DMS153 treated with DMSO at 0.1 percent for 48 hours (cell line): ENCODE data around the gene MAP3K5.

Source experiments
- DNase-seq: peaks from one replicate; lab custom pipeline; 2025; ENCODE audit not compliant: unreplicated experiment; lab: John Stamatoyannopoulos, UW

MAP3K5 gene

GRCh38 chr6:136751991-136752390 lies 40.3 kb downstream of the MAP3K5 start:
- DNase-seq: no peak

- no peak for DNase-seq
Measured at GRCh38 chr6:136751522-136751956, 40.7 kb downstream of the MAP3K5 start.

GRCh38 chr6:136750696-136751521 lies 41.4 kb downstream of the MAP3K5 start:
- no peak for DNase-seq

DNA sequence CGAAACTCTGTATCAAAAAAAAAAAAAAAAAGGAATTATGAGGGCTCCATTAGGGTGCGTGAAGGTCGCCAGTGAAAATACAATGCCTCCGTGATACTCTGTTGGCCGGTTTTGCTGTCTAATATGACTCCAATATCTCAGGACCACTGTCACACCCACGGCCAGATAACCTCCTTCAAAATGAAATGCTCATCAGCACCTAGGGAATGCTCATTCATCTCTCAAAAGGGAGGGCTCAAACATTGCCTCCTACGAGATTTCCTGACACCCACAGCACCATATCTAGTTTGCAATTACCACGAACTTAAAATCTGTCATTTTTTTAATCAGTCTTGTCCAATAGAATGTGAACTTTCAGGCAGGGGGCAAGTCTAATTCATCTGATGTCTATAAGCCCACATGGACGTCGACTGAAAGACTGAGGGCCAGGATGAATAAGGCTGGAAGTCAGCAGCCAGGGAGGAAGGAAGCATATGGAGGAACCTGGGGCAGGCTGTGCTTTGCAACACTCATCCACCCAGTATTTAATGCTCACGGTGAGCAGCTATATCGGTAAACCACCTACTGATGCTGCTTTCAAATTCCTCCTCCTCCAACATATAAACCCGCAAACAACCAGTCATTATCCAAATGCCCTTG lies 42.8 kb downstream of the MAP3K5 start:
- no peak for DNase-seq

GRCh38 chr6:136747507-136747906 lies 44.8 kb downstream of the MAP3K5 start:
- no peak for DNase-seq

DNA sequence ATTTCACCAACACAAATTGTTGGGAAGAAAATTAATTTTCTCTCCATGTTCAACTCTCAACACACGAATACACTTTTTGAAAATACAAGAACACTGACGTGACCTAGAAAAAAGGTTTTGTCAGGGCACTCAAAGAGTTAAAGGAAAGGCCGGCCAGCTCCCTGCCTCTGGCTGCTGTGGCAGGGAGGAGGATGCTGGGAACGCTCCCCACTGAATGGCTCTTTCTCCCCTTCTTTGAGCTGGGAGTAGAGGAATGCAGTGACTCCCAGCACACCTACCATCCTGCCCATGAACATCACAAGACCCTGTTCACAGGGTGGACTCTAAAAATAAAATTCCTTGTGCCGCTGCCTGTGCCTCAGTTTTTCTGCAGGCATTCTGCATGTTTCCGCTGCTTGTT lies 47.0 kb downstream of the MAP3K5 start:
- no peak for DNase-seq

DNA sequence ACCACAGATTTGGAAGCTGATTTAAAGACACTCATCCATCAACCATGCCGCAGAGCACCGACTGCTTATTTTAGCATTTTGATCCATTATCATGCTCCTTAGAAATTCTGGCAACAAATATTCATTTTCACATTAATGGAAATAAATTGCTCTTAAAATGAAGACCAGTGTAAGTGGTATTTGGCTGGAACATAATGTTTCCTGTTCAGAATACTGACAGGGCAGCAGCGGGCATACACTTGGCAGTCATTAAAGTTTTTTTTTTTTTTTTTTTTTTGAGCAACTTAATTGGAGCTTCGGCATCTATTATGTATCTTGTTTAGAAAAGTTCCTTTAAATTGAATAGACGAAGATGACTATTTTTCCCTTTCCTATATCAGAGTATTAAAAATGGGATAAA lies 47.4 kb downstream of the MAP3K5 start:
- DNase-seq: no peak

DNA sequence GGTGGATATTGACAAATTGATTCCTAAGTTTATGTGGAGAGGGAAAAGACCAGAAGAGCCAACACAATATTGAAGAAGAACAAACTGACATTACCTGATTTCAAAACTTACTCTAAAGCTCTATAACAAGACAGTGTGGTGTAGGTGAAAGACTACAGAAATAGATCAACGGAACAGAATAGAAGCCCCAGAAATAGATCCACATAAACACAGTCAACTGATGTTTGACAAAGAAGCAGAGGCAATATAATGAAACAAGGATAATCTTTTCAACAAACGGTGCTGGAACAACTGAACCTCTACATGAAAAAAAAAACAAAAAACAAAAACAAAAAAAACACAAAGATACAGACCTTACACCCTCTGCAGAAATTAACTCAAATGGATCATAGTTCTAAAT lies 50.2 kb downstream of the MAP3K5 start:
- DNase-seq: no peak

DNA sequence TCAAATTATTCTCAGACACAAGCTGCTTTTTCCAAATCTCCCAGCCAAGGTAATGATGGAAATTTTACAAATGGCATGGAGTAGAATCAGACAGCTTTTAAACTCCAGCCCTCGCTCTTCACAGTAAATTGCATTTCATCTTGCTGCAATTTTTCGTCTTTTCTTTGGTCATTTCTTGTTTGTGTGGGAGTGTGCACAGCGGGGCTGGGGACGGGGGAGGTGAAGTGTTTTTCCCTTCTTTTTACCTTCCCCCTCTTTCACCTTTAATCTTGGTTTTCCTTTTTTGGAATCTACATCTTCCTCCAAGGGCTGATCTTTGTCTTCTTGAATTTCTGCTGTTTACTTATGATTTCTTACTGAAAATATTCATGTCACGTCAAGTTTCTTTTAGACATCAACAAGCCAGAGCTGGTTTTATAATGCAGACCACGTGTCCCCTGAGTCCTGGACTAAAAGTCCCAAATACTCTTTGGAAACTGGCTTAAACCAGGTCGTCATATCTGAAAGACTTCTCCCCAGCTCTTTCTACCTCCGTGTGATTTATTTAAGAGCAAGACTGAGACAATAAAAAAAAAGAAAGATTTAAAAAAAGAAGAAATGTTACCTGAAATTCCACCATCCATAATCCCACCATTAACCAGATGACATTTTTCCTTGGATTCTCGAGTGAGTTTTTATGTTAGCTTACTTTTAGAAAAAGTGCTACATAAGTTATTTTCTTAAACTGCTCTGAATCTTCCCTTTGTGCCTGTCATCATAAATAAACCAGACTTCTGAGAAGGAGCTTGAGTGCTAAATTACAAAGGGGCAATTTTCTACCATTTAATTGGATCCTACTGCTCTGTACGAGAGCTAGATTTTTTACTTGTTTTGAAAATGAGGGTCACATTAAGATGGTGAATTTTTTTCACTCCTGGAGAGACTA lies 52.0 kb downstream of the MAP3K5 start:
- DNase-seq: no peak

GRCh38 chr6:136739501-136739900 lies 52.8 kb downstream of the MAP3K5 start:
- DNase-seq: no peak

DNA sequence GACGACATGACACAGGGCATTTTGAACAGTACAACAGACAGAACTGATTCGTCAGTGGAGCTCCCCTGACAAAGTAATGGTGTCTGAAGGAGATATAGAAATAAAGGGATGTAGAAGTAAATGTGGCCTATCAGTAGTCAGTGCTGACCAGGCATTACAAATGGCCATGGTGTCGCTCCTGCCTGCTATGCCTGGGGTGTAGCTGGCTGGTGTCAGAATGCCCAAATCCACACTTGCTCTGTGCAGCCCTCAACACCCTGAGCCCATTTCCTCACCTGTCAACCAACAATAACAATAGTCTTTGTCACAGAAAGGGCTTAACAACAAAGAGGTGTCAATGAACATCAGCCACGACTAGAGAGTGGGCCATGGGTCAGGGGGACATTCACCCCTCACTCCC lies 53.2 kb downstream of the MAP3K5 start:
- no peak for DNase-seq

DNA sequence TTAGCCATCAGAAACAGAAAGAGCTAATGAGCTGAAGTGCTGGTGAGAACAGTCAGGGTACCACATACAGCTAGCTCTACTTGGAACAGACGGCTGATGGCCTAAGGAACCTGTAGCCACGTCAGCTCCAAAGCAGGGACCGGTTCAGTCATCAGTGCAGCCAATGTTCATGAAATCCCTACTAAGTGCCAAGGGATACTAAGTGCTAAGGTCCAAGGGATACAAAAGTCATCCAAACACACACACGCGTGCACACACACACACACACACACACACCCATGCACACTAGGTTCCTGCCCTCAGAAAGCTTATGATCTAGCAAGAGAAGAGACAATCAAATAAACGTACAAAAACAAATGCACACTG lies 53.6 kb downstream of the MAP3K5 start:
- DNase-seq: no peak

- DNase-seq: no peak
Measured at GRCh38 chr6:136737871-136738691, 54.2 kb downstream of the MAP3K5 start.

DNA sequence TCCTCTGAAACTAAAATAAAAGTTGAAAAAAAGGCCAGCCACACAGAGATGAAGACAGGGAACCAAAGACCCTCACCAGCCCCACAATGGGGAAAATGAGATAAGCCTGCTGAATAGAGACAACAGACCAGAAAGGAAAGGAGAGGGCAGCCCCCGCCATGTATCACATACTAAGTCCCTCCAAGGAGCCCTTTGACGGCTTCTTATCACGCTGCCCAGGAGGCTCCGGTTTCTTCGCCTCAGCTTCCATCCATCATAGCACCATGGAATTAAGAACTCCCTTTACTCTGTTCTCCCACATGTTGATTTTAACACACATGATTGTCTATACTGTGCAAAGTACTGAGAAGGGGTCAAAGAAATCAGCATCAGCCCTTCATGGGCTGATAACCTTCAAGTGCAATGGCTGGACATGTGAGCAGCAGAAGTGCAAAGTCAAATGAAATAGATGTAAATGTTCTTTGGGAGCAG lies 54.9 kb downstream of the MAP3K5 start:
- DNase-seq: no peak

DNA sequence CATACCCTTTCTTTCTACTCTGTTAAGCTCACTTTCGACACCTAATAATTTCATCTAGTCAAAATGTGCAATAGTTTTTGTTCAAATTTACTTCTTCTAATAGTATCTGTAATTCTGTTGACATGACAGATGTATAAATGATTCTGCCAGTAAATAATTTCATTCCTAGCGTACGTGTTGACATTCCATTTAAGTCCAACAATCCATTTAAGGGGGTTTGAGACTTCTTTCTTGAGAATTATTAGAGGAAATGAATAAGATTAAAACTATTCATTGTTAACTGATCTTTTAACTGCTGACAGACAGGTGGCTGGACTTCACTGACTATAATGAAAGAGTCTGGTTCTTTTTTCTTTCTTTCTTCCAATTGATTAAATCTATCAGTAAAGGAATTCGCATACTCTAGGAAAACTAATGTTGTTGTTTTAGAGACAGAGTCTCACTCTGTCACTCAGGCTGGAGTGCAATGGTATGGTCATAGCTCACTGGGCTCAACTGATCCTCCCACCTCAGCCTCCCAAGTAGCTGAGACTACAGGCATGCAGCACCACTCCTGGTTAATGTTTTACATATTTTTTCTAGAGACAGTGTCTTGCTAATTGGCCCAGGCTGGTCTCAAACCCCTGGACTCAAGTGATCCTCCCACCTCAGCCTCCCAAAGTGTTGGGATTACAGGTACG lies 55.9 kb downstream of the MAP3K5 start:
- DNase-seq: no peak

GRCh38 chr6:136734977-136735376 lies 57.3 kb downstream of the MAP3K5 start:
- no peak for DNase-seq

GRCh38 chr6:136732889-136733288 lies 59.4 kb downstream of the MAP3K5 start:
- no peak for DNase-seq

GRCh38 chr6:136729832-136730231 lies 62.4 kb downstream of the MAP3K5 start:
- DNase-seq: no peak

DNA sequence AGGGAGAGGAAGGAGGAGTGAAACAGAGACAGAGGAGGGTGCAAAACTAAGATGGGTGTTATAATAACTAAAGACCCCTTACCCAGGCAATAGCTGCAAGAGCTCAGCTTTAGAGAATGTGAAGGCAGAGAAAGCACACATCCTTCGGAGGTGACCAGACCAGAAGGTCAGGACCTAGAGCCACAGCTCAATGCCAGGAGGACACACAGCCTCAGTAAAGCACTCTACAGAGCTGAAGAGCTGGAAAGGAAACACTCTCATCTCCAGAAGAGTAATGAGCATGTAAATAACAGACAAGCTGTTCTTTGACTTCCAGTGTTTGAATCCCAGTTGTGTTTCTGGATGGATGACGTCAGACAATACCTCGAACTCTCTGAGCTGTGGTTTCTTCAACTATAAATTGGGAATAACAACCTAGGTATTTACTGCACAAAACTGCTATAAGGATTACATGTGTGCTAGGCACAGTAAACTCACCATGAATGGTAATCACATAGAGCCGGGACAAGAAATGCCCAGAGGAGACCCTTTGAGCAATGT lies 63.2 kb downstream of the MAP3K5 start:
- DNase-seq: no peak
